PC-3 (cell line): ENCODE data around the gene CYP4F11.

Experiments
- EZH2 ChIP-seq: fragments of 300-600 bp; sonication (generic); IDR thresholded peaks from one replicate; pipeline ENCODE4 v1.6.1; 2017; ENCODE audit warnings: antibody characterized with exemption, mild to moderate bottlenecking, low read length; ENCODE audit not compliant: unreplicated experiment
- TF ChIP-seq, protein P1 (sequence below): fragments of 300-600 bp; sonication (generic); conservative IDR thresholded peaks from 2 replicates; pipeline ENCODE4 v1.5.1; 2017; ENCODE audit warnings: antibody characterized with exemption, low read depth, mild to moderate bottlenecking, low read length

DNA sequence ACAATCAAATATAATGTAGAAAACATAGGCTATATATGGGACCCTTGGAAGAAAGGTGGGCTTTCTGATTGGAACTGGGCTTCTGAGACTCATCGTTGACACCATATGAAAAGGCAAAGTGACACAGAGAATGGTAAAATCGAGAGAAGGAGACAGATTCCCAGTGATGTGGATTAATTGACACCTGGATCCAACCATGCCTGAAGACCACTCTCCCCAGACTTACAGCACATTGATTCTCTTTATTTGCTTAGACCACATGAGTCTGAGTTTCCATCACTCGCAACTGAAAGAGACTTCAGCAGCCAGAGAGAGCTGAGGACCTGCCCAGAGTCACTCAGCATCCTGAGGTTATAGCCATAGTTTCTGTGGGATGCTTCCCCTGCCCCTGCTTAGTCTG is 6.0 kb downstream of the CYP4F11 start:
- no peak for TF ChIP-seq EZH2
- TF ChIP-seq, protein P1, sequence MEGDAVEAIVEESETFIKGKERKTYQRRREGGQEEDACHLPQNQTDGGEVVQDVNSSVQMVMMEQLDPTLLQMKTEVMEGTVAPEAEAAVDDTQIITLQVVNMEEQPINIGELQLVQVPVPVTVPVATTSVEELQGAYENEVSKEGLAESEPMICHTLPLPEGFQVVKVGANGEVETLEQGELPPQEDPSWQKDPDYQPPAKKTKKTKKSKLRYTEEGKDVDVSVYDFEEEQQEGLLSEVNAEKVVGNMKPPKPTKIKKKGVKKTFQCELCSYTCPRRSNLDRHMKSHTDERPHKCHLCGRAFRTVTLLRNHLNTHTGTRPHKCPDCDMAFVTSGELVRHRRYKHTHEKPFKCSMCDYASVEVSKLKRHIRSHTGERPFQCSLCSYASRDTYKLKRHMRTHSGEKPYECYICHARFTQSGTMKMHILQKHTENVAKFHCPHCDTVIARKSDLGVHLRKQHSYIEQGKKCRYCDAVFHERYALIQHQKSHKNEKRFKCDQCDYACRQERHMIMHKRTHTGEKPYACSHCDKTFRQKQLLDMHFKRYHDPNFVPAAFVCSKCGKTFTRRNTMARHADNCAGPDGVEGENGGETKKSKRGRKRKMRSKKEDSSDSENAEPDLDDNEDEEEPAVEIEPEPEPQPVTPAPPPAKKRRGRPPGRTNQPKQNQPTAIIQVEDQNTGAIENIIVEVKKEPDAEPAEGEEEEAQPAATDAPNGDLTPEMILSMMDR: no peak
